ENCODE data around the gene R3HDM1.

DNA sequence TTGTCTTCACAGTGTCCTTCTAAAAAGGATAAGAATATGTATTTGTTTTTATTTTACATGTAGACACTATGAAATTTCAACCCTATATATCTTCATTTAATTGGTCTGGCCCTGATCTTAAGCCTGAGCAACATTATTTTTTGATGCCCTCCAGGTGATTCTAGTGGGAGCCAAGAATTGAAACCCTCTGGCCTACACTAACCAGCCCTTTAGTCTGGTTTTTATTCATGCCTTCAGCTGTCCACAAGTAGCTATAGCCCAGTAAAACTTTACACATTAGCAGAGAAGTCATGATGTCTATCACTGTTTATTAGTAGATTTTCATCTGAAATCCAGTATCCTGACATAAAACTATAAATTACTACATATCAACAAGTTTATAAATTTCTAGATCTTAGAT lies 157.7 kb downstream of the R3HDM1 start:
- TF ChIP-seq, protein P1, sequence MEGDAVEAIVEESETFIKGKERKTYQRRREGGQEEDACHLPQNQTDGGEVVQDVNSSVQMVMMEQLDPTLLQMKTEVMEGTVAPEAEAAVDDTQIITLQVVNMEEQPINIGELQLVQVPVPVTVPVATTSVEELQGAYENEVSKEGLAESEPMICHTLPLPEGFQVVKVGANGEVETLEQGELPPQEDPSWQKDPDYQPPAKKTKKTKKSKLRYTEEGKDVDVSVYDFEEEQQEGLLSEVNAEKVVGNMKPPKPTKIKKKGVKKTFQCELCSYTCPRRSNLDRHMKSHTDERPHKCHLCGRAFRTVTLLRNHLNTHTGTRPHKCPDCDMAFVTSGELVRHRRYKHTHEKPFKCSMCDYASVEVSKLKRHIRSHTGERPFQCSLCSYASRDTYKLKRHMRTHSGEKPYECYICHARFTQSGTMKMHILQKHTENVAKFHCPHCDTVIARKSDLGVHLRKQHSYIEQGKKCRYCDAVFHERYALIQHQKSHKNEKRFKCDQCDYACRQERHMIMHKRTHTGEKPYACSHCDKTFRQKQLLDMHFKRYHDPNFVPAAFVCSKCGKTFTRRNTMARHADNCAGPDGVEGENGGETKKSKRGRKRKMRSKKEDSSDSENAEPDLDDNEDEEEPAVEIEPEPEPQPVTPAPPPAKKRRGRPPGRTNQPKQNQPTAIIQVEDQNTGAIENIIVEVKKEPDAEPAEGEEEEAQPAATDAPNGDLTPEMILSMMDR (IDR thresholded peaks at IDR 0.05): no peak
- no peak for TF ChIP-seq POLR2A (IDR thresholded peaks at IDR 0.05)

Measured in heart left ventricle (tissue), 13 donors.